OCI-LY3 (cell line): Measurements from ENCODE around the gene PHLPP2.

Source experiments
- H2AFZ ChIP-seq: fragments of 200-600, 300-600 bp; shearing (Covaris generic); 2 replicates; pipeline ENCODE4 v1.6.0; 2014; ENCODE audit warnings: antibody characterized with exemption, low read depth, low read length
- H3K27ac ChIP-seq: fragments of 200-600, 300-600 bp; sonication (generic); 2 replicates; pipeline ENCODE4 v1.5.1; 2014; ENCODE audit warnings: mild to moderate bottlenecking, low read length, moderate library complexity, mixed read lengths
- H3K27me3 ChIP-seq: fragments of 200-600, 300-600 bp; sonication (generic); 2 replicates; pipeline ENCODE4 v1.6.1; 2014; ENCODE audit warnings: low read depth, low read length, mixed read lengths
- H3K36me3 ChIP-seq: fragments of 200-600, 300-600 bp; sonication (generic); replicated peaks from 2 replicates; pipeline ENCODE3; 2014; ENCODE audit warnings: low read depth, low read length, mixed read lengths
- H3K4me1 ChIP-seq: fragments of 300-600, 200-600 bp; sonication (generic); 2 replicates; pipeline ENCODE4 v1.6.1; 2014; ENCODE audit warnings: low read length, mixed read lengths
- H3K4me2 ChIP-seq: fragments of 200-600, 300-600 bp; sonication (generic); 2 replicates; pipeline ENCODE4 v1.6.1; 2014; ENCODE audit warnings: low read length, mixed read lengths
- H3K4me3 ChIP-seq: fragments of 300-600, 200-600 bp; sonication (generic); 2 replicates; pipeline ENCODE4 v1.5.1; 2014; ENCODE audit warnings: antibody characterized with exemption, mild to moderate bottlenecking, low read length, moderate library complexity
- H3K79me2 ChIP-seq: fragments of 300-600, 200-600 bp; shearing (Covaris generic); 2 replicates; pipeline ENCODE4 v1.6.1; 2014; ENCODE audit warnings: mild to moderate bottlenecking, low read length, mixed read lengths
- H3K9ac ChIP-seq: fragments of 300-600, 200-600 bp; shearing (Covaris generic); 2 replicates; pipeline ENCODE4 v1.6.0; 2014; ENCODE audit warnings: mild to moderate bottlenecking, low read length, moderate library complexity
- H3K9me3 ChIP-seq: fragments of 200-600, 300-600 bp; shearing (Covaris generic); 2 replicates; pipeline ENCODE4 v1.6.1; 2014; ENCODE audit warnings: low read length, mixed read lengths; ENCODE audit not compliant: insufficient read depth
- H4K20me1 ChIP-seq: fragments of 200-600, 300-600 bp; sonication (generic); 2 replicates; pipeline ENCODE4 v1.6.1; 2016; ENCODE audit warnings: low read length, mixed read lengths; ENCODE audit not compliant: insufficient read depth
- CTCF ChIP-seq: fragments of 200-600, 300-600 bp; sonication (generic); IDR thresholded peaks from 2 replicates; pipeline ENCODE4 v1.5.1; 2014; ENCODE audit warnings: antibody characterized with exemption, low read length, low read depth
- EZH2phosphoT487 ChIP-seq: fragments of 200-600 bp; shearing (Covaris generic); IDR thresholded peaks from 2 replicates; pipeline ENCODE4 v1.6.1; 2018; ENCODE audit warnings: antibody characterized with exemption, mixed run types, low read depth

PHLPP2 gene

GRCh38 chr16:71637398-71637797, 87.1 kb downstream of the PHLPP2 start:
- no peaks in the 10 kb centered on the region for H4K20me1 ChIP-seq
- H3K9ac ChIP-seq = no peak overlapping the region
- H3K4me3 ChIP-seq = no peak overlapping the region
- no peaks in the 10 kb centered on the region for H3K79me2 ChIP-seq
- H3K27me3 ChIP-seq = no peaks in the 10 kb centered on the region
- TF ChIP-seq EZH2phosphoT487 (no peak), CTCF (no peak)
- H2AFZ ChIP-seq = no peak overlapping the region
- H3K9me3 ChIP-seq = no peaks in the 10 kb centered on the region
- H3K4me1 ChIP-seq = no peaks in the 10 kb centered on the region
- no peak overlapping the region for H3K4me2 ChIP-seq
- H3K36me3 ChIP-seq = no peaks in the 10 kb centered on the region
- no peak overlapping the region for H3K27ac ChIP-seq

GRCh38 chr16:71635632-71636031, 88.9 kb downstream of the PHLPP2 start:
- Histone ChIP-seq H4K20me1 (no peaks in the 10 kb centered on the region), H3K4me3 (no peak overlapping the region), H3K4me2 (no peak overlapping the region), H3K4me1 (no peaks in the 10 kb centered on the region), H3K36me3 (no peaks in the 10 kb centered on the region), H3K9me3 (no peaks in the 10 kb centered on the region), H3K27ac (no peak overlapping the region), H3K9ac (no peak overlapping the region), H3K79me2 (no peaks in the 10 kb centered on the region), H2AFZ (no peak overlapping the region), H3K27me3 (no peaks in the 10 kb centered on the region)
- no peak for TF ChIP-seq EZH2phosphoT487
- TF ChIP-seq CTCF = no peak

- H2AFZ ChIP-seq = no peak overlapping the region
- H4K20me1 ChIP-seq = no peaks in the 10 kb centered on the region
- H3K4me1 ChIP-seq = peaks cover 11% of the 10 kb centered on the region
- H3K4me3 ChIP-seq = no peak overlapping the region
- H3K4me2 ChIP-seq = no peak overlapping the region
- no peaks in the 10 kb centered on the region for H3K9me3 ChIP-seq
- TF ChIP-seq EZH2phosphoT487 (no peak), CTCF (no peak)
- H3K9ac ChIP-seq = no peak overlapping the region
- no peaks in the 10 kb centered on the region for H3K27me3 ChIP-seq
- H3K36me3 ChIP-seq = no peaks in the 10 kb centered on the region
- no peaks in the 10 kb centered on the region for H3K79me2 ChIP-seq
- H3K27ac ChIP-seq = no peak overlapping the region
Observed at GRCh38 chr16:71631776-71632175, 92.7 kb downstream of the PHLPP2 start.

GRCh38 chr16:71630808-71631207, 93.7 kb downstream of the PHLPP2 start:
- H3K4me3 ChIP-seq = no peak overlapping the region
- H3K27me3 ChIP-seq = no peaks in the 10 kb centered on the region
- H2AFZ ChIP-seq = no peak overlapping the region
- no peaks in the 10 kb centered on the region for H3K79me2 ChIP-seq
- no peaks in the 10 kb centered on the region for H3K9me3 ChIP-seq
- no peak overlapping the region for H3K4me2 ChIP-seq
- TF ChIP-seq EZH2phosphoT487 = no peak
- no peak for TF ChIP-seq CTCF
- H3K4me1 ChIP-seq = peaks cover 11% of the 10 kb centered on the region
- H3K36me3 ChIP-seq = no peaks in the 10 kb centered on the region
- no peak overlapping the region for H3K27ac ChIP-seq
- H3K9ac ChIP-seq = no peak overlapping the region
- no peaks in the 10 kb centered on the region for H4K20me1 ChIP-seq
